Activated CD8-positive, alpha-beta T cell treated with anti-CD3 and anti-CD28 coated beads for 36 hours (primary cell): ENCODE data around the gene COL18A1. TPM values are rescaled to one million over a fixed set of nuclear protein-coding genes. Genes with fewer than 3 reads are reported as not detected.

Experiments used
- ATAC-seq: fragments of 200-7000 bp; cut with Tn5 transposase; one replicate; pipeline ENCODE4 v1.10.0; 2021; ENCODE audit warnings: mild to moderate bottlenecking, moderate library complexity
- CTCF ChIA-PET: fragments of 350-600 bp; sonication (Branson Sonifier 250); formaldehyde crosslinking; loops from one replicate; lab custom pipeline; 2021; ENCODE audit warnings: antibody characterized with exemption; lab: Charles Lee
- POLR2A ChIA-PET: fragments of 350-600 bp; sonication (Branson Sonifier 250); formaldehyde crosslinking; loops from one replicate; lab custom pipeline; 2021; ENCODE audit warnings: antibody characterized with exemption; lab: Charles Lee
- DNase-seq: peaks from one replicate; pipeline ENCODE4 v3.0.0-alpha.2; 2020
- H3K27ac Mint-ChIP-seq: one replicate; pipeline ENCODE4 v1.8.0; 2021; ENCODE audit warnings: mild to moderate bottlenecking, mixed read lengths
- H3K27me3 Mint-ChIP-seq: one replicate; pipeline ENCODE4 v1.8.0; 2021; ENCODE audit warnings: mixed read lengths
- H3K36me3 Mint-ChIP-seq: one replicate; pipeline ENCODE4 v1.8.0; 2021; ENCODE audit warnings: low read depth, mixed read lengths
- H3K4me1 Mint-ChIP-seq: one replicate; pipeline ENCODE4 v1.8.0; 2021; ENCODE audit warnings: low read depth, mixed read lengths
- H3K4me3 Mint-ChIP-seq: one replicate; pipeline ENCODE4 v1.8.0; 2021; ENCODE audit warnings: mild to moderate bottlenecking, moderate library complexity, mixed read lengths
- H3K9me3 Mint-ChIP-seq: one replicate; pipeline ENCODE4 v1.8.0; 2021; ENCODE audit warnings: mixed read lengths
- intact Hi-C: fragments of 100-400 bp; cut with micrococcal nuclease; formaldehyde crosslinking; loops from one replicate; pipeline ENCODE4 v1.10.0; 2022
- total RNA-seq, 2 experiments: library from RNA; stranded (reverse); gene quantifications; one replicate each; pipeline ENCODE4 v1.2.3, GENCODE V29; 2021
- TF ChIP-seq, protein P1 (sequence below): fragments of 200-600 bp; IDR thresholded peaks from one replicate; pipeline ENCODE4 v1.8.0; 2022; ENCODE audit warnings: antibody characterized with exemption, mild to moderate bottlenecking

COL18A1 gene
- total RNA-seq, 2 experiments from 2014 or later: 9.4 to 9.7 TPM

GRCh38 chr21:45475797-45476570 is 71.0 kb downstream of the COL18A1 start:
- TF ChIP-seq, protein P1, sequence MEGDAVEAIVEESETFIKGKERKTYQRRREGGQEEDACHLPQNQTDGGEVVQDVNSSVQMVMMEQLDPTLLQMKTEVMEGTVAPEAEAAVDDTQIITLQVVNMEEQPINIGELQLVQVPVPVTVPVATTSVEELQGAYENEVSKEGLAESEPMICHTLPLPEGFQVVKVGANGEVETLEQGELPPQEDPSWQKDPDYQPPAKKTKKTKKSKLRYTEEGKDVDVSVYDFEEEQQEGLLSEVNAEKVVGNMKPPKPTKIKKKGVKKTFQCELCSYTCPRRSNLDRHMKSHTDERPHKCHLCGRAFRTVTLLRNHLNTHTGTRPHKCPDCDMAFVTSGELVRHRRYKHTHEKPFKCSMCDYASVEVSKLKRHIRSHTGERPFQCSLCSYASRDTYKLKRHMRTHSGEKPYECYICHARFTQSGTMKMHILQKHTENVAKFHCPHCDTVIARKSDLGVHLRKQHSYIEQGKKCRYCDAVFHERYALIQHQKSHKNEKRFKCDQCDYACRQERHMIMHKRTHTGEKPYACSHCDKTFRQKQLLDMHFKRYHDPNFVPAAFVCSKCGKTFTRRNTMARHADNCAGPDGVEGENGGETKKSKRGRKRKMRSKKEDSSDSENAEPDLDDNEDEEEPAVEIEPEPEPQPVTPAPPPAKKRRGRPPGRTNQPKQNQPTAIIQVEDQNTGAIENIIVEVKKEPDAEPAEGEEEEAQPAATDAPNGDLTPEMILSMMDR: no peak
- ChIA-PET POLR2A (no interaction called here), CTCF (no interaction called here)
- Mint-ChIP-seq H3K9me3 (no peaks in the 10 kb centered on the region), H3K4me1 (peaks cover 28% of the 10 kb centered on the region), H3K27me3 (no peaks in the 10 kb centered on the region), H3K36me3 (no peaks in the 10 kb centered on the region), H3K4me3 (no peak overlapping the region), H3K27ac (no peak overlapping the region)
- no peak for DNase-seq
- ATAC-seq: no peak
- intact Hi-C loops: loop anchor here (5.0 to 10.0 kb wide), 2 partner anchors 121 to 349 kb away; no protein-coding TSS in a partner anchor

GRCh38 chr21:45476582-45476981 is 71.6 kb downstream of the COL18A1 start:
- H3K36me3 Mint-ChIP-seq: no peaks in the 10 kb centered on the region
- TF ChIP-seq, protein P1: no peak
- peak overlapping the region; percentile 62 for H3K27ac Mint-ChIP-seq
- no peak for DNase-seq
- peaks cover 23% of the 10 kb centered on the region for H3K4me1 Mint-ChIP-seq
- H3K27me3 Mint-ChIP-seq: no peaks in the 10 kb centered on the region
- no peaks in the 10 kb centered on the region for H3K9me3 Mint-ChIP-seq
- intact Hi-C loops: loop anchor here (5.0 to 10.0 kb wide), 2 partner anchors 121 to 348 kb away; no protein-coding TSS in a partner anchor
- no peak overlapping the region for H3K4me3 Mint-ChIP-seq
- POLR2A ChIA-PET: no interaction called here
- CTCF ChIA-PET: interaction anchor here (1.6 kb wide), 1 partner anchor 14 kb away, joined by 5 read pairs; no protein-coding TSS in a partner anchor
- ATAC-seq: no peak

DNA sequence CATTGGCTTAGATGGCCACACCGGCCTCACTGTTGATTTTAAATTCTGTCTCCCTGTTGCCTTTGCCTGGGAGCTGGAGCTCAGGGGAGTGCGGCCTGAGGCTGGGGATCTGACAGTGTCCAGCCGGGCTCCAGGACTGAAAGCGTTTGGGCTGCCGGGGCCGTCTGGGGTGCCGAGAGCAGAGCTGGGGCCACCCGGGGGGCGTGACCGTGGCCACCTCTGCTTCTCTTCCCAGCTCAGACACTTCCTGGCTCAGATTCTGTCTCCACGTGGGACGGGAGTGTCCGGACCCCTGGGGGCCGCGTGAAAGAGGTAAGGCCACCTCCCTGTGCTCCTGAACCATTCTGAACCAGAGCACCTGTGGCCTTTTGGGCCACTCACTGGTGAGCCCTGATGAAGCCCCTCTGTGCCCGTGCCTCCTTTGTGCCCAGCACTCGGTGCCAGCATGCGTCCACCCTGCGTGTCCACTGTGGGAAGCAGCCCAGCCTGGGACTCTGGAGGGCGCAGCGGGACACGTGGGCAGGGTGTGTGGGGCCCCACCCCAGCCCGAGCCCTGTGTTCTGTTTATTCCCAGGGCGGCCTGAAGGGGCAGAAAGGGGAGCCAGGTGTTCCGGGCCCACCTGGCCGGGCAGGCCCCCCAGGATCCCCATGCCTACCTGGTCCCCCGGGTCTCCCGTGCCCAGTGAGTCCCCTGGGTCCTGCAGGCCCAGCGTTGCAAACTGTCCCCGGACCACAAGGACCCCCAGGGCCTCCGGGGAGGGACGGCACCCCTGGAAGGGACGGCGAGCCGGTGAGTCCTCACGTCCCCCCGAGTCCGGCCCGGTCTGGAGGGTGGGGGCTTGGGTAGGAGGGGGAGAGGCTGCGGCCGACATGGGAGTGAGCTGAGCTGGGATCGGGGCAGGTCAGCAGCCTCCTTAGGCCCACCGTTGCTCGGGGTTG is 72.5 kb downstream of the COL18A1 start:
- Mint-ChIP-seq H3K9me3 (no peaks in the 10 kb centered on the region), H3K27me3 (no peaks in the 10 kb centered on the region), H3K4me3 (peak overlapping the region; percentile 67), H3K4me1 (peaks cover 23% of the 10 kb centered on the region), H3K36me3 (no peaks in the 10 kb centered on the region), H3K27ac (peak overlapping the region; percentile 87)
- intact Hi-C loops: loop anchor here (5.0 to 10.0 kb wide), 2 partner anchors 120 to 347 kb away; no protein-coding TSS in a partner anchor
- ChIA-PET CTCF (interaction anchor here (1.0 to 1.6 kb wide), 7 partner anchors 9 to 345 kb away, joined by 3 to 6 read pairs (median 3); no protein-coding TSS in a partner anchor), POLR2A (interaction anchor here (1.1 kb wide), 2 partner anchors 24 to 81 kb away, joined by 3 to 4 read pairs; no protein-coding TSS in a partner anchor)
- DNase-seq (no peak), ATAC-seq (no peak)
- TF ChIP-seq, protein P1: no peak

- H3K4me1 Mint-ChIP-seq: peaks cover 26% of the 10 kb centered on the region
- peak overlapping the region; percentile 67 for H3K4me3 Mint-ChIP-seq
- TF ChIP-seq, protein P1: peak; percentile 98
- peak; percentile 89 for DNase-seq
- no peaks in the 10 kb centered on the region for H3K36me3 Mint-ChIP-seq
- peak; percentile 80 for ATAC-seq
- CTCF ChIA-PET: interaction anchor here (0.7 to 1.6 kb wide), 9 partner anchors 9 to 344 kb away, joined by 3 to 6 read pairs (median 4); no protein-coding TSS in a partner anchor
- no peaks in the 10 kb centered on the region for H3K27me3 Mint-ChIP-seq
- H3K27ac Mint-ChIP-seq: peak overlapping the region; percentile 87
- intact Hi-C loops: loop anchor here (5.0 to 10.0 kb wide), 2 partner anchors 119 to 347 kb away; no protein-coding TSS in a partner anchor
- H3K9me3 Mint-ChIP-seq: no peaks in the 10 kb centered on the region
- POLR2A ChIA-PET: interaction anchor here (1.1 kb wide), 2 partner anchors 23 to 81 kb away, joined by 3 to 4 read pairs; no protein-coding TSS in a partner anchor
These were observed 73.3 kb downstream of the COL18A1 start for GRCh38 chr21:45478115-45478801.
